H9 (cell line): ENCODE results near the gene AKAP5. TPM values are rescaled to one million over a fixed set of nuclear protein-coding genes. Genes with fewer than 3 reads are reported as not detected.

Experiments
- DNase-seq: peaks from one replicate; pipeline ENCODE4 v3.0.0-alpha.2; 2017
- H2AFZ ChIP-seq: one replicate; pipeline ENCODE4 v1.6.1; 2013; ENCODE audit warnings: mild to moderate bottlenecking, low read length, control low read depth, moderate library complexity
- H2AK5ac ChIP-seq: 2 replicates; pipeline ENCODE4 v1.6.1; 2013; ENCODE audit warnings: low read length, control low read depth, mixed read lengths; ENCODE audit not compliant: insufficient read length
- H2BK120ac ChIP-seq: one replicate; pipeline ENCODE4 v1.6.1; 2013; ENCODE audit warnings: low read depth, mild to moderate bottlenecking, low read length, control low read depth, inconsistent platforms; ENCODE audit not compliant: poor library complexity, severe bottlenecking
- H2BK12ac ChIP-seq: 2 replicates; pipeline ENCODE4 v1.6.1; 2013; ENCODE audit warnings: low read length, control low read depth, mixed read lengths, low read depth; ENCODE audit not compliant: insufficient read length
- H2BK15ac ChIP-seq: 2 replicates; pipeline ENCODE4 v1.6.1; 2013; ENCODE audit warnings: low read depth, low read length, control low read depth
- H2BK20ac ChIP-seq: one replicate; pipeline ENCODE4 v1.6.1; 2013; ENCODE audit warnings: low read depth, mild to moderate bottlenecking, low read length, control low read depth, inconsistent platforms; ENCODE audit not compliant: poor library complexity, severe bottlenecking
- H2BK5ac ChIP-seq: 2 replicates; pipeline ENCODE4 v1.6.1; 2013; ENCODE audit warnings: low read length, control low read depth, mixed read lengths; ENCODE audit not compliant: insufficient read length
- H3K14ac ChIP-seq: 2 replicates; pipeline ENCODE4 v1.6.1; 2013; ENCODE audit warnings: low read length, control low read depth; ENCODE audit not compliant: insufficient read depth
- H3K18ac ChIP-seq: 2 replicates; pipeline ENCODE4 v1.6.1; 2013; ENCODE audit warnings: low read depth, mild to moderate bottlenecking, mixed read lengths, low read length, control low read depth; ENCODE audit not compliant: insufficient read length
- H3K23ac ChIP-seq: 2 replicates; pipeline ENCODE4 v1.6.1; 2013; ENCODE audit warnings: low read length, control low read depth, mixed read lengths, low read depth; ENCODE audit not compliant: insufficient read length
- H3K23me2 ChIP-seq: 2 replicates; pipeline ENCODE4 v1.6.1; 2013; ENCODE audit warnings: low read depth, mild to moderate bottlenecking, mixed read lengths, low read length, control low read depth; ENCODE audit not compliant: insufficient read length, poor library complexity, severe bottlenecking
- H3K27ac ChIP-seq: 2 replicates; pipeline ENCODE4 v1.5.1; 2013; ENCODE audit warnings: low read length, control low read depth, mixed read lengths, low read depth; ENCODE audit not compliant: insufficient read length
- H3K27me3 ChIP-seq: 2 replicates; pipeline ENCODE4 v1.6.1; 2013; ENCODE audit warnings: low read length, control low read depth, inconsistent platforms; ENCODE audit not compliant: insufficient read depth
- H3K4ac ChIP-seq: 2 replicates; pipeline ENCODE4 v1.6.1; 2013; ENCODE audit warnings: low read depth, mild to moderate bottlenecking, control low read depth, inconsistent platforms, low read length, moderate library complexity
- H3K4me1 ChIP-seq: 2 replicates; pipeline ENCODE4 v1.6.1; 2013; ENCODE audit warnings: low read length, control low read depth, inconsistent platforms; ENCODE audit not compliant: insufficient read depth
- H3K4me2 ChIP-seq: 2 replicates; pipeline ENCODE4 v1.6.1; 2013; ENCODE audit warnings: low read length, control low read depth, mixed read lengths; ENCODE audit not compliant: insufficient read length, insufficient read depth
- H3K56ac ChIP-seq: 2 replicates; pipeline ENCODE4 v1.6.1; 2013; ENCODE audit warnings: low read depth, mild to moderate bottlenecking, mixed read lengths, low read length, control low read depth; ENCODE audit not compliant: insufficient read length
- H3K79me1 ChIP-seq: 2 replicates; pipeline ENCODE4 v1.6.1; 2013; ENCODE audit warnings: low read depth, mild to moderate bottlenecking, moderate library complexity, low read length, control low read depth, inconsistent platforms; ENCODE audit not compliant: insufficient read depth, poor library complexity, severe bottlenecking
- H3K79me2 ChIP-seq: 2 replicates; pipeline ENCODE4 v1.6.1; 2013; ENCODE audit warnings: low read length, control low read depth, inconsistent platforms; ENCODE audit not compliant: insufficient read depth
- H3K9ac ChIP-seq: 2 replicates; pipeline ENCODE4 v1.6.1; 2013; ENCODE audit warnings: low read length, control low read depth, mixed read lengths; ENCODE audit not compliant: insufficient read length; ENCODE audit errors: extremely low read depth
- H3K9me3 ChIP-seq: one replicate; pipeline ENCODE4 v1.6.1; 2013; ENCODE audit warnings: low read depth, low read length, inconsistent platforms; ENCODE audit not compliant: control insufficient read depth
- H3T11ph ChIP-seq: one replicate; pipeline ENCODE4 v1.6.1; 2013; ENCODE audit warnings: mild to moderate bottlenecking, low read length, control low read depth, inconsistent platforms
- H4K20me1 ChIP-seq: one replicate; pipeline ENCODE4 v1.6.1; 2013; ENCODE audit not compliant: control insufficient read depth, insufficient read length, insufficient read depth
- H4K5ac ChIP-seq: 2 replicates; pipeline ENCODE4 v1.6.1; 2013; ENCODE audit warnings: low read depth, mild to moderate bottlenecking, mixed read lengths, low read length, control low read depth; ENCODE audit not compliant: insufficient read length
- H4K8ac ChIP-seq: replicated peaks from 2 replicates; pipeline ENCODE4 v1.6.1; 2013; ENCODE audit warnings: low read length, control low read depth, mixed read lengths, low read depth; ENCODE audit not compliant: insufficient read length
- H4K91ac ChIP-seq: 2 replicates; pipeline ENCODE4 v1.6.1; 2013; ENCODE audit warnings: low read depth, mild to moderate bottlenecking, moderate library complexity, mixed read lengths, low read length, control low read depth; ENCODE audit not compliant: insufficient read length
- H3K27ac Mint-ChIP-seq, 3 experiments: 2 replicates in 2 of 3; 3 replicates in 1 of 3; pipeline ENCODE4 v1.8.0; 2020 to 2021; ENCODE audit warnings: mixed read lengths in 3 of 3, mild to moderate bottlenecking in 1 of 3, moderate library complexity in 1 of 3
- H3K27me3 Mint-ChIP-seq: 2 replicates; pipeline ENCODE4 v1.8.0; 2021; ENCODE audit warnings: low read depth, mild to moderate bottlenecking, moderate library complexity, mixed read lengths
- H3K36me3 Mint-ChIP-seq, 3 experiments: 2 replicates in 2 of 3; 3 replicates in 1 of 3; pipeline ENCODE4 v1.8.0; 2020 to 2021; ENCODE audit warnings: low read depth in 3 of 3, mixed read lengths in 3 of 3; ENCODE audit not compliant: insufficient read depth in 1 of 3
- H3K4me1 Mint-ChIP-seq, 2 experiments: 2 replicates each; pipeline ENCODE4 v1.8.0; 2020; ENCODE audit warnings: mixed read lengths in 2 of 2
- H3K4me3 Mint-ChIP-seq, 2 experiments: 2 replicates in 1 of 2; 3 replicates in 1 of 2; pipeline ENCODE4 v1.8.0; 2020 to 2021; ENCODE audit warnings: mild to moderate bottlenecking in 2 of 2, mixed read lengths in 2 of 2, moderate library complexity in 1 of 2
- H3K9me3 Mint-ChIP-seq, 2 experiments: 2 replicates in 1 of 2; 3 replicates in 1 of 2; pipeline ENCODE4 v1.8.0; 2020; ENCODE audit warnings: mild to moderate bottlenecking in 2 of 2, mixed read lengths in 2 of 2, moderate library complexity in 1 of 2
- total RNA-seq: library from RNA; stranded (reverse); gene quantifications from 2 replicates; pipeline ENCODE4 v1.2.1, GENCODE V29; 2021
- TF ChIP-seq, protein P1 (sequence below): fragments of 200-600 bp; sonication (generic); conservative IDR thresholded peaks from 3 replicates; pipeline ENCODE4 v1.8.0; 2021; ENCODE audit warnings: antibody characterized with exemption, mild to moderate bottlenecking

The AKAP5 gene
- total RNA-seq, 1 experiment from 2014 or later, result 2.5 TPM

DNA sequence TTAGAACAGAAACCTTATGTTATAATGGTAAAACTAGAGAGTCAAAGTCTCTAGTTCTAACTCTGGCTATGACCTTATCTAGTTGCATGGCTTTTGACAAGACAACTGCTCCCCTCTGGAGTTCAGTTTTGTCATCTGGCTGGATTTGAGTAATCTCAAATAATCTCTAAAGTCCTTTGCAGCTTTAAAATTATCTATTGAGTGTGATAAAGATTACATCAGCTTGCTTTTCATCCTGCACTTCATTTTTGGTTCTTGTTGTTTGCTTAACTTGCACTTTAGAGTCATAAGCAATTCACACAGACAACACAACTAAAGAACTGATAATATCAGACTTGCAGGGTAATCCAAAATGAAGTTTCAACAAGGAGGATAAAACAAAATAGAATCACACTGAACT, 2.3 kb downstream of the AKAP5 start:
- H3K27me3 ChIP-seq, result no peaks in the 10 kb centered on the region
- no peak overlapping the region for H4K5ac ChIP-seq
- H3K4me3 Mint-ChIP-seq, result no peak overlapping the region
- H4K20me1 ChIP-seq, result no peaks in the 10 kb centered on the region
- H2BK15ac ChIP-seq, result no peak overlapping the region
- no peak overlapping the region for H2AK5ac ChIP-seq
- H2BK12ac ChIP-seq, result no peak overlapping the region
- H3K4me1 ChIP-seq, result no peaks in the 10 kb centered on the region
- H3K27me3 Mint-ChIP-seq, result peaks cover 1% of the 10 kb centered on the region; the same call in 1 of the 2 replicates
- no peaks in the 10 kb centered on the region for H3K36me3 Mint-ChIP-seq
- H3T11ph ChIP-seq, result no peak overlapping the region
- no peak overlapping the region for H3K56ac ChIP-seq
- no peak overlapping the region for H3K14ac ChIP-seq
- H2BK20ac ChIP-seq, result no peak overlapping the region
- no peak overlapping the region for H3K9ac ChIP-seq
- H4K8ac ChIP-seq, result no peak overlapping the region
- H2AFZ ChIP-seq, result no peak overlapping the region
- no peaks in the 10 kb centered on the region for H3K79me2 ChIP-seq
- peaks cover 14% of the 10 kb centered on the region for H3K23me2 ChIP-seq
- H3K9me3 Mint-ChIP-seq, result no peaks in the 10 kb centered on the region
- H2BK120ac ChIP-seq, result no peak overlapping the region
- no peak overlapping the region for H3K27ac Mint-ChIP-seq
- no peak overlapping the region for H3K18ac ChIP-seq
- DNase-seq, result no peak
- no peaks in the 10 kb centered on the region for H3K79me1 ChIP-seq
- no peak overlapping the region for H4K91ac ChIP-seq
- no peak overlapping the region for H3K23ac ChIP-seq
- H3K4me1 Mint-ChIP-seq, result peaks cover 14% of the 10 kb centered on the region in 2 experiments
- no peak overlapping the region for H3K27ac ChIP-seq
- H2BK5ac ChIP-seq, result no peak overlapping the region
- no peaks in the 10 kb centered on the region for H3K9me3 ChIP-seq
- H3K4me2 ChIP-seq, result no peak overlapping the region
- TF ChIP-seq, protein P1, sequence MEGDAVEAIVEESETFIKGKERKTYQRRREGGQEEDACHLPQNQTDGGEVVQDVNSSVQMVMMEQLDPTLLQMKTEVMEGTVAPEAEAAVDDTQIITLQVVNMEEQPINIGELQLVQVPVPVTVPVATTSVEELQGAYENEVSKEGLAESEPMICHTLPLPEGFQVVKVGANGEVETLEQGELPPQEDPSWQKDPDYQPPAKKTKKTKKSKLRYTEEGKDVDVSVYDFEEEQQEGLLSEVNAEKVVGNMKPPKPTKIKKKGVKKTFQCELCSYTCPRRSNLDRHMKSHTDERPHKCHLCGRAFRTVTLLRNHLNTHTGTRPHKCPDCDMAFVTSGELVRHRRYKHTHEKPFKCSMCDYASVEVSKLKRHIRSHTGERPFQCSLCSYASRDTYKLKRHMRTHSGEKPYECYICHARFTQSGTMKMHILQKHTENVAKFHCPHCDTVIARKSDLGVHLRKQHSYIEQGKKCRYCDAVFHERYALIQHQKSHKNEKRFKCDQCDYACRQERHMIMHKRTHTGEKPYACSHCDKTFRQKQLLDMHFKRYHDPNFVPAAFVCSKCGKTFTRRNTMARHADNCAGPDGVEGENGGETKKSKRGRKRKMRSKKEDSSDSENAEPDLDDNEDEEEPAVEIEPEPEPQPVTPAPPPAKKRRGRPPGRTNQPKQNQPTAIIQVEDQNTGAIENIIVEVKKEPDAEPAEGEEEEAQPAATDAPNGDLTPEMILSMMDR, result no peak
- no peak overlapping the region for H3K4ac ChIP-seq
